NCI-H82 treated with DMSO at 0.1 percent for 48 hours (cell line): ENCODE data around the gene DNAJB6.

Experiments used
- DNase-seq: peaks from one replicate; lab custom pipeline; 2025; ENCODE audit not compliant: unreplicated experiment; lab: John Stamatoyannopoulos, UW

The DNAJB6 gene

DNA sequence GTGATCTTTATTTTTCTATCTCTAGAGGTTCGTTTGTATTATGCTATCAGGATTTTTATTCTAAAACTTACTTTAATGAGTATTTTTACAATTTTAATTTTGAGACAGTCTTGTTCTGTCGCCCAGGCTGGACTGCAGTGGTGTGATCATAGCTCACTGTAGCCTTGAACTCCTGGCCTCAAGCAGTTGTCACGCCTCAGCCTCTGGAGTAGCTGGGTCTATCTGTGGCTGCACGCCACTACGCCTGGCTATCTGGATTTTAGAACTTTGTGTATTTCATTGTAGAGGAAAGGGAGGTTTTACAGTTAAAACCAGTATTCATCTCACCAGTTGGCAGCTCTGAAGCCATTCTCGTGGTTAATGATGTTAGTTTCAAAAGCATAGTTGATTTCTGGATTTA is 25.9 kb downstream of the DNAJB6 start:
- no peak for DNase-seq

GRCh38 chr7:157366722-157367121 is 29.9 kb downstream of the DNAJB6 start:
- DNase-seq: no peak

DNA sequence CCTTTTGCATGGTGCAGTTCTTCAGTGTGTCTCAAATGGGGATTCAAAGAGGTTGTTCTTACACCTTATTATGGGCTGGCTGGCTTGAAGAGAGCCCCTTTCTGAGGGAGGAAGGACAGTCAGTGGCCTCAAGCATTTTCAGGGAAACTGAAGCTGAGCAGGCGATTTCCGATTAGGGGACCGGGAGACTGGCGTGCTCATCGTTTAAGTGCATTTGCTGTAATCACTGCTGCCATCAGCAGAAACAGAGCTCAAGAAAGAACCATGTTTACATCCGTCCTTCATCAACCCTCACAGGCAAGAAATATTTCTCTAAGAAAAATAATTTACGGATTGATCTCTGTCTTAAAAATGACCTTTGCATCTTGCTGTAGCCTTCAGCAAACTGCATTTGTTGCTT is 32.2 kb downstream of the DNAJB6 start:
- DNase-seq: no peak

- no peak for DNase-seq
Measured at GRCh38 chr7:157370742-157371141, 33.9 kb downstream of the DNAJB6 start.

DNA sequence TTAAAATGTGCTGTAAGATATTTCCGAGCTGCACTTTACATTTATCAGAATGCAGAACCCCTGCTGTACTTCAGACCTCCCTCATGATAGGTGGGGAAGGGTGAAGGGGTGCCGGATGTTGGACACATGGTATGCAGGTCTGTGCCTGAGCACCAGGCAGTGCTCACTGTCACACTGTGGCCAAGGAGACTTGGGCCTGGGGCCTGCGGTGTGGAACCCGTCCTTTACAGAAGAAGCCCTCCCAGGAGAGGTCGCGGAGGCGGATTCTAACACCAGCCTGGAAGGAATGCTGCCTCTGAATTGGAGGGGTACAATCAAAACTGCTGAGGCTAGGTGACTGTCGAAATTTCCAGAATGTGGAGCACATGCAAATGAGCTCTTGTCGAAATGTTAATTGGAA is 34.5 kb downstream of the DNAJB6 start:
- DNase-seq: no peak

DNA sequence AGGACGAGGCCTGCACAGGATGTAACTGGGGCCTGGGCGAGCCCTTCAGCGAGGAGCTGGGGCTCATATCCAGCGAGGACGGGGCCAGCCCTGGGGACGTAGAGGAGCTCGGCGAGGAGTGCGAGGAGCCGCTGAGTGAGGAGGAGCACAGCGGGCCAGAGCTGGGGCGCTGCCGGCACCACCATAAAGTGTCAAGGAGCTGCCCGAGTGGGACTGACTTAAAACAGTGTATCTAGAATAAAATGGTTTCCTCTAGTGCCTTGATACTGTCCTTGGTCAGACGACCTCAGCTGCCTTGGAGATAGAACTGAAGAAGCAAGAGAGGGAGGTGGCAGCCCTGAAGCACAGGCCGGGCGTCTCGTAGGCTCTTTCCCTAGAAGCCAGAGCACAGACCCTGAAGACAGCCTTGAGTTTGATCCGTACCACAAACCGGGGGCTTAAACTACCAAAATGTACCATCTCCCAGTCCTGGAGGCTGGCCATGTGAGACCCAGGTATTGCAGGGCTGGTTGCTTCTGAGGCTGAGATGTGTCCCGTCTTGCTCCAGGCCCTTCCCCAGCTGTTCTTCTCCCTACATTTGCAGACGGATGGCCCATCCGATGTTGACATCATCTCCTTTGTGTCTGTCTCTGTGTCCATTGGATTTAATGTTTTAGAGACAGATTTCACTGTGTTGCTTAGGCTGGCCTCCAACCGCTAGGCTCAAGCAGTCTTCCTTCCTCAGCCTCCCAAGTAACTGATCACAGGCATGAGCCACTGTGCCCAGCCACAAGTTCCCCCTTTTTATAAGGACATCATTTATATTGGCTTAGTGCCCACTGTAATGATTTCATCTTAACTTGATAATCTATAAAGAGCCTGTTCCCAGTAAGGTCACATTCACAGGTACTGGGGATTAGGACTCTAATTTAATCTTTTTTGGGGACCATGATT is 35.8 kb downstream of the DNAJB6 start:
- no peak for DNase-seq

DNA sequence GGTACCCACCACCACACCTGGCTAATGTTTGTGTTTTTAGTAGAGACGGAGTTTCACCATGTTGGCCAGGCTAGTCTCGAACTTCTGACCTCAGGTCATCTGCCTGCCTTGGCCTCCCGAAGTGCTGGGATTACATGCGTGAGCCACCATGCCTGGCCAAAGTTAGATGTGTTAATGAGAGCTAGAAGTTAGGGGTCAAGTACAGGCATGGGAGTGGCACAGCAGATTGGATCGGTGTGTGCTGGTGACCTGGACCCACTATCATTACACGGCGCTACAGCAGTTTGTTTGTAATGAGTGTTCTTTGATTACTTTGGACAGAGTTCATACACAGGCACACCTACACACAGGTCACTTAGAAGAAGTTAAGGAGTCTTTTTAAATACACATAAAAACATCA is 36.7 kb downstream of the DNAJB6 start:
- DNase-seq: no peak

DNA sequence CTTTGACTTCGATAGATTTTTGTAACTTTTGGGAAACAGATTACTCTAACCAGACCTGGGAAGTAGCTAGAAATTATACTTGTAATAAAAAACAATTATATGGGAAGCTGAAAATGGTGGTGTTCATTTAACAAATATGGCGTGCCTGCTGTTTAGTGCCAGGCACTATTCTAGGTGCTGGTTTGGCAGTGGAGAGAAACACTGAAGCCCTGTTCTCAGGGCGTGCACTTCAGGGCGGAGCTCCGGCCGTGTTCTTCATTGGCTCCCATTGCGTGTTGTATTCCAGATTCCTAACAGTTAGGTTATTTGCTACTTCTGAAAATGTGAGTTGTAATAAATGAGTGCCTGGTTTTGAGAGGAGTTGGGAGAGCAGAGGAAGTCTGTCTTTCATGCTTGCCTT is 38.6 kb downstream of the DNAJB6 start:
- DNase-seq: no peak

- DNase-seq: no peak
Measured at GRCh38 chr7:157377436-157378124, 40.8 kb downstream of the DNAJB6 start.

- no peak for DNase-seq
Measured at GRCh38 chr7:157378390-157378789, 41.6 kb downstream of the DNAJB6 start.

- DNase-seq: no peak
Measured at GRCh38 chr7:157379493-157379892, 42.7 kb downstream of the DNAJB6 start.

GRCh38 chr7:157380416-157380815 is 43.6 kb downstream of the DNAJB6 start:
- DNase-seq: no peak

DNA sequence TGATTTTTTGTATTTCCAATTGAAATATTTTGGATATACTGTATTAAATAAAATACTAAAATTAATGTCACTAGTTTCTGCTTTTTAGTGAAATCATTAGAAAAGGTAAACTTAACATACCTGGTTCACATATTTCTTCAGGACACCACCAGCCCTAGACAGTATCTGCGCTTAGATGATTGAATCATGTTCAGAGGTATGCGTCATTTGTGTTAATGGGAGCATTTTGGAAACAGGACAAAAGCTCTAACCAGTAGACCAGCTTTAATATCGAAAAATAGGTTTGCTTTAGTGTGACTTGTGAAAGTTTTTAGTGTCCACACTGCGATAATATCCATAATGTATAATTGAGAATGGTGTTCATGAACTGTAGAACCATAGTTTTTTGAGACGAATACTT is 47.1 kb downstream of the DNAJB6 start:
- DNase-seq: no peak

GRCh38 chr7:157384301-157384700 is 47.5 kb downstream of the DNAJB6 start:
- DNase-seq: no peak

DNA sequence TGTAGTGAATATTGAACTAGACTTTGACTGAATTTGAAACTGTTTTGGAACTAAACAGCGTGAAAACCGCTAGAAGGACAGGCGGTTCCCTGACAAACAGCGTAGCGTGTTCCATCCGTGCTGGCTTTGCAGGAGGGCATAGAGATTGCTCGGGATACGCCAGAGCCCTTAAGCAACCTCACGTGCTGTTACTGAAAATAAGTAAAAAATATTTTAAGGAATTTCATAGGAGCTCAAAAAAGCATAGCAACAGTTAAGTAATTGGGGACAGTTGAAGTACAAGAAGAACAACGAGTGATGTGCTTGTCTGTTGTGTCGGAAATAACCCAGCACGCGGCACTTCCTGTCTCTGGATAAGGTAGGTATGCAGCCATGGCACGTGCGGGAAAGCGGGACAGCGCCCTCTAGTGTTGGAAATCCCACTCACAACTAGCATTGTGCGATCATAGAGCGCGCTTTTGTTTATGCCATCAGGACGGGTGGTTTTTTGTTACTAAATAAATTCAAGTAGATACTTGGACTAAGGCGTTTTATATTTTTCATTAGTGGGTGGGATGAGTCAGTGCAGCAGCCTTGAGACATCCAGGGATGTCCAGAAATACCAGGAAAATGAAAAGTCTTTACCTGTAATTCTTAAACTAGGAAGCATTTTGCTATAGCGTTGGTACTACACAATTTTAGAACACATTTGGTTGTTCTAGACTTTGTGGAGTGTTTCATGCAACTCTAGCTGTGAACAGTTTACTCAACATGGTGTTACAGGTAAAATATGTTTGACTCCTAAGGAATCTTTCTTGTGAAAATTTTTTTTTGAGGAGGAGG is 50.4 kb downstream of the DNAJB6 start:
- DNase-seq: no peak

GRCh38 chr7:157388301-157388700 is 51.5 kb downstream of the DNAJB6 start:
- no peak for DNase-seq

DNA sequence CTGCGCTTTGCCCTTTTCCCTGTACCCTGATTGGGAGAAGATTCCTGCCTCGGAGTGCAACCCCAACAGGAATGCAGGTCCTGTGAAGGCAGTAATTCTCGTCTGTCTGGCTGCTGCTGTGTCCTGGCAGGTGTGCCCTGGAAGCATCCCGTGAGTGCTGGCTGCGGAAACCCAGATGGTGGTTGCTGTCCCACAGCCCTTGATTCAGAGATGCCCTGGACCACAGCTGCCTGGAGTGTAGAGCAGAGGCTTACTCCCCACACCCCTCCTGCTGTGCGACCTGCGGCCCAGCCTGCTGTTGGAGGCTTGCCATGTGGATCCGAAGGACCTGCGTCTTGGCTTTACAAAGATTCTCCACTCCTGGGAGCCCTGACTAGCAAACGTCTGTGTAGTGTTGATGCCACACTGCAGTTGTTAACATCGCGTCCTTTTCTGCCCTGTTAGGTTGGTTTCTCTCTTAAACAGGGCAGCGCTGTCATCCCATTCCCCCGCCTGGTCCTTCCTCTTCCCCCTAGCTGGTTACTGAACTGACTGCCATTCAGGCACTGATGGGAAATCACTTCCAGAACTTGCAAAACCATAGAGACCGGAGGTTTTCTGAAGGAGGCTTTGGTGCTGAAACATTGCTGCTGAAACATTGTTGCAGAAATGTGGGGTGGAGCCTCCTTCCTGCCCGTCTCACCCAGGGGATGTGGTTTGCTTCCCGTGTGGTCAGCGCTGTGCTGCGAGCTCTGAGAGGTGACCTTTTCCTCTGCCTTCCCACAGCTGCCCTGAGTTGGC is 53.3 kb downstream of the DNAJB6 start:
- no peak for DNase-seq

GRCh38 chr7:157391036-157391710 is 54.4 kb downstream of the DNAJB6 start:
- no peak for DNase-seq

DNA sequence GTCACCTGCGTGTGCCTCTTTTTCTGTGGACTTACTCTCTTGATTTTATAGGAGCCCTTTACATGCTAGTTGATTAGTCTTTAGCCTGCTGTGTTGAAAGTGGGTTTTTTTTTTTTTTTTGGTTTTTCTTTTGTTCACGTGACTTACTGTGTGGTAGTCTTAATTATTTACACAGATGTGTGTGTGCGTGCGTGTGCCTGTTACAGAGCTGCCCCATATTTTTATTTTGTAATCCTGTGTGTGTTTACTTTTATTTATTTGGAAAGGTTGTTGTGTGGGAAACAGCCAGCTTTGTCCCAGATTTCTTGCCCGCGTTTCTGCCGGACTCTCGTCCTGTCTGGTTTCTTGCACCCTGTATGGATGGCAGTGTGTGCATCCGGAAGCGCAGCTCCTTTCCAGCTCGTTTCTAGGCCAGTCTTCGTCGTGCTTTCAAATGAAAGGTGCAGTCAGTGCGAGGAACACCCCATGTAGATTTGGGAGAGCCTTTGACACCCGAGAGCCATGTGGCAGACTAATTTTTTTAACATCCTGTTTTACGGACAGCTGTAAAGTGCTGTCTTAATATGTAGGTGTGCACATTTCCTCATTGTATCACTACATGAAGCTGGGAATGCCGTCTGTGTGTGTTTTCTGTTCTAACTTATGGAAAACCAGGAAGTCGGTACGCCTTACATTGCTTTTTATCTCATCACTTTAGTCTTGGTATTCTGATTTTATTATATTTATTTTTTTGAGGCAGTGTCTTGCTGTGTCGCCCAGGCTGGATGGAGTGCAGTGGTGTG is 55.6 kb downstream of the DNAJB6 start:
- no peak for DNase-seq
